Neural cell (in vitro differentiated cells): ENCODE results near the gene TCF4. TPM values are rescaled to one million over a fixed set of nuclear protein-coding genes. Genes with fewer than 3 reads are reported as not detected.

ENCODE experiments used
- H2AFZ ChIP-seq: fragments of 200-600, 300-800 bp; sonication (generic), shearing (Covaris generic); 2 replicates; pipeline ENCODE4 v1.6.0; 2014; ENCODE audit warnings: low read depth, mild to moderate bottlenecking, antibody characterized with exemption, low read length, moderate library complexity
- H3F3A ChIP-seq: fragments of 200-600 bp; shearing (Covaris generic); 2 replicates; pipeline ENCODE4 v1.6.1; 2016; ENCODE audit warnings: mild to moderate bottlenecking, moderate library complexity, mixed read lengths, antibody characterized with exemption, low read length; ENCODE audit not compliant: insufficient read depth, poor library complexity, severe bottlenecking
- H3K27ac ChIP-seq: fragments of 200-600, 300-800 bp; sonication (generic), shearing (Covaris generic); 2 replicates; pipeline ENCODE4 v1.5.1; 2014; ENCODE audit warnings: mild to moderate bottlenecking, low read length, moderate library complexity
- H3K27me3 ChIP-seq: fragments of 300-800, 200-600 bp; sonication (generic), shearing (Covaris generic); 2 replicates; pipeline ENCODE4 v1.6.0; 2014; ENCODE audit warnings: mild to moderate bottlenecking, low read depth, low read length, moderate library complexity; ENCODE audit not compliant: insufficient read depth
- H3K36me3 ChIP-seq: fragments of 300-800, 200-600 bp; sonication (generic), shearing (Covaris generic); 2 replicates; pipeline ENCODE4 v1.5.1; 2014; ENCODE audit warnings: mild to moderate bottlenecking, antibody characterized with exemption, low read length, moderate library complexity; ENCODE audit not compliant: insufficient read depth
- H3K4me2 ChIP-seq: fragments of 300-800, 200-600 bp; sonication (generic), shearing (Covaris generic); 2 replicates; pipeline ENCODE4 v1.6.0; 2014; ENCODE audit warnings: mild to moderate bottlenecking, low read length
- H3K4me3 ChIP-seq: fragments of 300-800, 200-600 bp; sonication (generic), shearing (Covaris generic); 2 replicates; pipeline ENCODE4 v1.5.1; 2014; ENCODE audit warnings: mild to moderate bottlenecking, low read length, moderate library complexity
- H3K79me2 ChIP-seq: fragments of 200-600 bp; shearing (Covaris generic); replicated peaks from 2 replicates; pipeline ENCODE4 v1.6.0; 2014; ENCODE audit warnings: mild to moderate bottlenecking, low read length, moderate library complexity; ENCODE audit not compliant: insufficient read depth
- H3K9ac ChIP-seq: fragments of 300-800, 200-600 bp; sonication (generic), shearing (Covaris generic); 2 replicates; pipeline ENCODE4 v1.6.1; 2016; ENCODE audit warnings: mild to moderate bottlenecking, low read length, mixed read lengths
- H3K9me2 ChIP-seq: fragments of 200-600 bp; shearing (Covaris generic); 2 replicates; pipeline ENCODE4 v1.6.1; 2016; ENCODE audit warnings: mild to moderate bottlenecking, low read length, mixed read lengths; ENCODE audit not compliant: insufficient read depth
- H3K9me3 ChIP-seq: fragments of 200-600, 300-800 bp; sonication (generic), shearing (Covaris generic); 2 replicates; pipeline ENCODE4 v1.6.1; 2016; ENCODE audit warnings: mild to moderate bottlenecking, mixed run types, low read length, moderate library complexity, mixed read lengths
- H4K20me1 ChIP-seq: fragments of 200-600 bp; shearing (Covaris generic); 2 replicates; pipeline ENCODE4 v1.6.1; 2016; ENCODE audit warnings: mild to moderate bottlenecking, mixed run types; ENCODE audit not compliant: insufficient read depth
- CTCF ChIP-seq: fragments of 450-650 bp; IDR thresholded peaks from 2 replicates; pipeline ENCODE4 v1.5.1; 2014; ENCODE audit warnings: antibody characterized with exemption, mild to moderate bottlenecking, moderate library complexity; ENCODE audit not compliant: poor library complexity, severe bottlenecking
- EP300 ChIP-seq: fragments of 450-650 bp; conservative IDR thresholded peaks from 2 replicates; pipeline ENCODE4 v1.6.1; 2014; ENCODE audit warnings: antibody characterized with exemption, mild to moderate bottlenecking, moderate library complexity; ENCODE audit not compliant: poor library complexity, severe bottlenecking
- EZH2 ChIP-seq: fragments of 200-600, 300-800 bp; shearing (Covaris generic), sonication (generic); IDR thresholded peaks from 2 replicates; pipeline ENCODE4 v1.6.1; 2014; ENCODE audit warnings: antibody characterized with exemption, low read length, borderline replicate concordance, mild to moderate bottlenecking; ENCODE audit not compliant: insufficient read depth, poor library complexity, severe bottlenecking
- MXI1 ChIP-seq: fragments of 450-650 bp; conservative IDR thresholded peaks from 2 replicates; pipeline ENCODE4 v1.6.1; 2014; ENCODE audit warnings: antibody characterized with exemption, mild to moderate bottlenecking; ENCODE audit not compliant: poor library complexity, severe bottlenecking
- POLR2AphosphoS5 ChIP-seq: IDR thresholded peaks from 2 replicates; pipeline ENCODE4 v1.6.1; 2012
- RAD21 ChIP-seq: fragments of 450-650 bp; conservative IDR thresholded peaks from 2 replicates; pipeline ENCODE4 v1.6.1; 2014; ENCODE audit warnings: antibody characterized with exemption, mild to moderate bottlenecking, moderate library complexity
- REST ChIP-seq: IDR thresholded peaks from 2 replicates; pipeline ENCODE4 v1.6.1; 2012; ENCODE audit warnings: borderline replicate concordance
- SMC3 ChIP-seq: fragments of 450-650 bp; conservative IDR thresholded peaks from 2 replicates; pipeline ENCODE4 v1.6.1; 2014; ENCODE audit warnings: antibody characterized with exemption, mild to moderate bottlenecking, moderate library complexity; ENCODE audit not compliant: poor library complexity
- TAF1 ChIP-seq: IDR thresholded peaks from 2 replicates; pipeline ENCODE4 v1.6.1; 2012; ENCODE audit warnings: low read depth
- polyA plus RNA-seq: library from polyadenylated mRNA; depleted of rRNA; stranded (reverse); fragments of >200 nt; gene quantifications from 2 replicates; pipeline ENCODE4 v1.2.3, GENCODE V29; 2014

TCF4 gene
- polyA plus RNA-seq, 1 donor from 2014 or later = 7.0 TPM

- no peak overlapping the region for H3K4me3 ChIP-seq
- no peak overlapping the region for H3K9ac ChIP-seq
- H3K9me2 ChIP-seq = no peaks in the 10 kb centered on the region
- H2AFZ ChIP-seq = no peak overlapping the region
- H3K27me3 ChIP-seq = no peaks in the 10 kb centered on the region
- H3K4me2 ChIP-seq = no peak overlapping the region
- H3K36me3 ChIP-seq = no peaks in the 10 kb centered on the region
- H3K9me3 ChIP-seq = no peaks in the 10 kb centered on the region
- TF ChIP-seq CTCF = no peak
- no peak for TF ChIP-seq TAF1
- no peak for TF ChIP-seq SMC3
- no peak for TF ChIP-seq RAD21
- TF ChIP-seq POLR2AphosphoS5 = no peak
- TF ChIP-seq EZH2 = no peak
- TF ChIP-seq REST = no peak
- TF ChIP-seq MXI1 = no peak
- TF ChIP-seq EP300 = no peak
- no peaks in the 10 kb centered on the region for H3F3A ChIP-seq
- no peak overlapping the region for H3K27ac ChIP-seq
- H4K20me1 ChIP-seq = no peaks in the 10 kb centered on the region
- H3K79me2 ChIP-seq = no peaks in the 10 kb centered on the region
Measured at GRCh38 chr18:55300421-55300935, 287.5 kb downstream of the TCF4 start.

- no peaks in the 10 kb centered on the region for H4K20me1 ChIP-seq
- no peaks in the 10 kb centered on the region for H3K9me3 ChIP-seq
- H3K27me3 ChIP-seq = no peaks in the 10 kb centered on the region
- H3K9ac ChIP-seq = no peak overlapping the region
- no peak overlapping the region for H2AFZ ChIP-seq
- H3K4me3 ChIP-seq = no peak overlapping the region
- no peak overlapping the region for H3K27ac ChIP-seq
- no peak overlapping the region for H3K4me2 ChIP-seq
- no peaks in the 10 kb centered on the region for H3K36me3 ChIP-seq
- H3F3A ChIP-seq = no peaks in the 10 kb centered on the region
- no peaks in the 10 kb centered on the region for H3K9me2 ChIP-seq
- TF ChIP-seq CTCF (no peak), SMC3 (no peak), TAF1 (no peak), POLR2AphosphoS5 (no peak), RAD21 (no peak), EZH2 (no peak), MXI1 (no peak), EP300 (no peak), REST (no peak)
- H3K79me2 ChIP-seq = no peaks in the 10 kb centered on the region
Measured at GRCh38 chr18:55296778-55297177, 291.2 kb downstream of the TCF4 start.
